Immature natural killer cell (primary cell): ENCODE results near the gene VPS51. TPM values are rescaled to one million over a fixed set of nuclear protein-coding genes. Genes with fewer than 3 reads are reported as not detected.
"Not testable (repeated sequence)": the region's sequence is repeated elsewhere in the genome, so short reads cannot be mapped to it uniquely, and the experiment has no call there.

Experiments used
- DNase-seq, 3 donors: peaks; one replicate each; pipeline ENCODE4 v3.0.0; 2022; ENCODE audit warnings: mixed read lengths in 1 of 3
- H3K27ac Mint-ChIP-seq, 6 donors: one replicate each; pipeline ENCODE4 v1.8.0; 2020; ENCODE audit warnings: mixed read lengths in 6 of 6, mild to moderate bottlenecking in 5 of 6, inconsistent platforms in 4 of 6, moderate library complexity in 3 of 6
- H3K27me3 Mint-ChIP-seq, 3 donors: one replicate each; pipeline ENCODE4 v1.8.0; 2020 to 2021; ENCODE audit warnings: low read depth in 3 of 3, mild to moderate bottlenecking in 3 of 3, mixed read lengths in 3 of 3, moderate library complexity in 3 of 3, inconsistent platforms in 1 of 3
- H3K36me3 Mint-ChIP-seq, 3 donors: one replicate each; pipeline ENCODE4 v1.8.0; 2020; ENCODE audit warnings: mixed read lengths in 3 of 3, inconsistent platforms in 2 of 3, mild to moderate bottlenecking in 2 of 3
- H3K4me1 Mint-ChIP-seq, 2 donors: one replicate each; pipeline ENCODE4 v1.8.0; 2020; ENCODE audit warnings: inconsistent platforms in 2 of 2, mild to moderate bottlenecking in 2 of 2, mixed read lengths in 2 of 2, moderate library complexity in 1 of 2
- H3K4me3 Mint-ChIP-seq, 5 donors: one replicate each; pipeline ENCODE4 v1.8.0; 2020; ENCODE audit warnings: mild to moderate bottlenecking in 5 of 5, mixed read lengths in 5 of 5, inconsistent platforms in 3 of 5, moderate library complexity in 3 of 5
- H3K9me3 Mint-ChIP-seq, 6 donors: one replicate each; pipeline ENCODE4 v1.8.0; 2020; ENCODE audit warnings: mild to moderate bottlenecking in 6 of 6, mixed read lengths in 6 of 6, inconsistent platforms in 4 of 6, moderate library complexity in 3 of 6
- polyA plus RNA-seq, 3 donors: library from polyadenylated mRNA; unstranded; fragments of 300-500 nt; fragmentation: Illumina TruSeq; gene quantifications; one replicate each; pipeline ENCODE4 v1.2.3, GENCODE V29; 2021

The VPS51 gene
- polyA plus RNA-seq, 3 donors from 2014 or later, result 70.3 to 102 (median 87.7) TPM

DNA sequence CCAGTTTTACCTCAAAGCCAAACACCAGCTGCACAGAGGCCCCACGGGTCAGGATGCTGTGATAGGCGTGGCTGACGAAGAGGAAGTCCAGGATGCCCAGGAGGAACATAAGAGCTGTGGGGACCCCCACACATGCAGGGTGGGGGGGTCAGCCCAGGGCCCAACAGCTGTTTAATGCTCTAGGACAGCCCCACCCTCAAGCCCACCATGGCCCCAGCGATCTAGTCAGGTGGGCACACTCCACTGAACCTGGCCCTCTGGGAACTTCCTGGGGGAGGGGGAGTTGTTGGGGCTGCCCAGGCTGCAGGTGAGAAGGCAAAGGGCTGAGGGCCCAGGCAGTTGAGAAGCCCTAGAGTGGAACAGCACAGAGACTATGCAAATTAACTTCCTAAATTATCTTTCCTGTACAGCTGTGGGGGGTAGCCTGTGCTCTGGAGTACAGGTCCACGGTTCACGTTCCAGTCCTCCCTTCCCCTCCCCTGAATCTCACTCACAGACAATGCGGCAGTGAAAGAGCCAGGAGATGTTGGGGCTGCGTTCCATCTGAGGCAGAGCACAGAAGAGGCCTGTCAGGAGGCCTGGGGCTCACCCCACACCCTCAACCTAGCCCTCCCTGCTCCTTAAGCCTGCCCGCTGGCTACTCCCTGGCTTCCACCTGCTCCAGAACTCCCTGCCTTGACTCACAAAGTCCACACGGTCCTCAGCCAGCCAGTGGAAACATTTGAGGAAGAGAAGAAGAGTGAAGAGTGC, 36.4 kb downstream of the VPS51 start:
- DNase-seq, result no peak
- H3K9me3 Mint-ChIP-seq, result no peaks in the 10 kb centered on the region

DNA sequence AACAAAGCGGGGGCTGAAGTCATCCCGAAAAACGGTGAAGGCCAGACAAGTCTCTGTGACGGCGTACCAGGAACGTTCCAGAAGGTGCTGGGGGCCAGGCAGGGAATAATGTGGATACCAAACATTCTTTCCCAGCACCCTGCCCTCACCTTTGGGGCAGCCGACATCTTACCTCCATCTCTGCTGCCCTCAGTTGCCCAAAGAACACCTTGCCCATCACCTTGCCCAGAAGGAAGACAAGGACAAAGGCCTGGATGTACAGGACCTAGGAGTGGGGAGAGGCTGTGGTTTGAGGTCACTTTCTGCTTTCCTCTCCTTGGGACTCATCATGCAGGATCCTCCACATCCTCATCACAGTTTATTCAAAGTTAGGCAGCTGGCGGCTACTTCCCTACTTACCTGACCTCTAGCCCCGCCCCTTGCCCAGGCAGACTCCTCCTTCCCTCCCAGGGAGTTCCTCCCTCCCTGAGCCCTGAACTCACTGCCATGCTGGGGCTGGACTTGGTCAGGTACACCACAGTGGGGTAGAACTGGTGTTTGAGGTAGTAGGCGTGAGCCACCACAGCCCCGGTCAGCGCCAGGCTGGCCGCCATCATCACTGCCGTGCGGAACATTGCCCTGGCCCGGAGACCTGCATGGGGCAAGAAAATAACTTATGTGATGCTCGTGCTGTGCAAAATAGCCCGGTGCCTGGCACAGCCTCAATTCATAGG, 37.1 kb downstream of the VPS51 start:
- H3K27me3 Mint-ChIP-seq, result peaks cover 13 to 15% (median 14%) of the 10 kb centered on the region in 3 donors
- H3K9me3 Mint-ChIP-seq, result no peaks in the 10 kb centered on the region
- DNase-seq, result peak in 2 of 3 donors; percentile 29 to 34
- peak overlapping the region; percentile 93 to 100 (median 98) for H3K4me3 Mint-ChIP-seq
- peaks cover 3 to 9% (median 4%) of the 10 kb centered on the region in 3 donors for H3K36me3 Mint-ChIP-seq
- H3K27ac Mint-ChIP-seq, result peak overlapping the region; percentile 99 to 100 (median 100)
- H3K4me1 Mint-ChIP-seq, result peaks cover 38 to 45% of the 10 kb centered on the region in 2 donors

More for the DNA sequence above, 36.4 kb downstream of the VPS51 start:
- H3K27ac Mint-ChIP-seq, result peak overlapping the region; percentile 60 to 100 (median 100)
- peak overlapping the region; percentile 93 to 100 (median 98) for H3K4me3 Mint-ChIP-seq
- peaks cover 38 to 42% of the 10 kb centered on the region in 2 donors for H3K4me1 Mint-ChIP-seq
- H3K36me3 Mint-ChIP-seq, result peaks cover 3 to 9% (median 4%) of the 10 kb centered on the region in 3 donors
- H3K27me3 Mint-ChIP-seq, result peaks cover 13 to 15% (median 14%) of the 10 kb centered on the region in 3 donors

DNA sequence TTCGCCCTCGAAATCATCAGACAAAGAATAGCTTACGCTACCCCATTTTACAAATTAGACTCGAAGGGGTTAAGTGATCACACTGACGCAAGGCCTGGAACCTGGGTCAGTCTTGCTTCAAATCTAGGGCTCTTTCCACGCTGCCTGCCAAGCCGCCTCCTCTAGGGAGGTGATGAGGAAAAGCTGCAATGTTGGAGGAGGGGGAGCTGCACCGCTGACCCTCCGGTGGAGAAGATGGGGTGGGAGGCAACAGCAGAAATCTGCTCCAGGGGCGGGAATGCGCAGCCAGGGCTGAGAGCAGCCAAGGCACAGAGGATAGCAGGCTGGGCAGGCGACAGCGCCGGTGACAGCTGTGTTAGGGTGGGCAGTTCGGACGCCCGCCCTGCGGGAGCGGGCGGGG, 37.7 kb downstream of the VPS51 start:
- H3K4me3 Mint-ChIP-seq, result peak overlapping the region; percentile 93 to 100 (median 98)
- peaks cover 13 to 15% (median 14%) of the 10 kb centered on the region in 3 donors for H3K27me3 Mint-ChIP-seq
- no peaks in the 10 kb centered on the region for H3K9me3 Mint-ChIP-seq
- H3K36me3 Mint-ChIP-seq, result peaks cover 3 to 5% (median 4%) of the 10 kb centered on the region in 3 donors
- DNase-seq, result peak in 1 of 3 donors; percentile 17
- H3K4me1 Mint-ChIP-seq, result peaks cover 38 to 45% of the 10 kb centered on the region in 2 donors
- H3K27ac Mint-ChIP-seq, result peak overlapping the region; percentile 99 to 100 (median 100)

DNA sequence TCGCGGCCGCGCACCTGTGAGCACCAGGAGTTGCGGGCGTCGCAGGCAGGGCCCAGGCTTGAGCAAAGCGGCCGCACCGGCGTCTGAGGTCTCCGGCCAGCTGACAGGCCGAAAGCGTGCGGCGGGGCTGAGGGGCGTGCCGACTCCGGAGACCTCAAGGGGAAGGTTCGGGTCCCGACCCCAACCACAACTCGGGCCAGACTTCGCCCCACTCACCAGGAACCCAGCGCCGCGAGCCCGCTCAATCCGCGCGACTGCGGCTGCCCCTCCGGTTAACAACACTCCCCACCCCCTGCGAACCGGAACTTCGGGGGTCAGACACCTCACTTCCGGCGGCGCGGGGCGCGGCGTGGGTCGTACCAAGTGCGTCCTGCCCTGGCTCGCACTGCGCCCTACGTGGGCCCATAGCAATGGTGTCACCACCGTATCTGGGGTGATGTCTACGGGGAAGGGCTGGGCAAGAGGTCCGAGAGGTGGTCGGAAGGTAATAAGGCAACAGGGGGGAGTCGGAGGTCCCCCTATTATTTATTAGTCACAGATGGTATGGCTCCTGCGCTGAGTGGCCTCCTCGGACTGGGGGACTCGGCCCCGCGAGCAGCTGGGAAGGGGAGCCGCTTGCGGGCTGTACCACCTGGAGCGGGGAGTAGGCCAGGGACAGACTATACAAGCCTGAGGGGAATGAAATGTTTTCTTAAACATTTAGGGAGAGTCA, 38.4 kb downstream of the VPS51 start, which contains the start of gene SYVN1:
Gene SYVN1, minus strand, starts transcription at position 280 of the 712 bp plus-strand sequence. CDS start 918 bp downstream, outside the sequence.
- Mint-ChIP-seq H3K9me3 (no peaks in the 10 kb centered on the region), H3K27me3 (peaks cover 13 to 15% (median 14%) of the 10 kb centered on the region in 3 donors), H3K27ac (peak within 1 kb of the TSS; percentile 99 to 100 (median 100)), H3K4me3 (peak within 1 kb of the TSS; percentile 93 to 100 (median 98)), H3K4me1 (peaks cover 38 to 45% of the 10 kb centered on the region in 2 donors), H3K36me3 (peaks cover 3 to 4% (median 4%) of the 10 kb centered on the region in 3 donors)
- peak; percentile 93 to 94 (median 93) for DNase-seq

DNA sequence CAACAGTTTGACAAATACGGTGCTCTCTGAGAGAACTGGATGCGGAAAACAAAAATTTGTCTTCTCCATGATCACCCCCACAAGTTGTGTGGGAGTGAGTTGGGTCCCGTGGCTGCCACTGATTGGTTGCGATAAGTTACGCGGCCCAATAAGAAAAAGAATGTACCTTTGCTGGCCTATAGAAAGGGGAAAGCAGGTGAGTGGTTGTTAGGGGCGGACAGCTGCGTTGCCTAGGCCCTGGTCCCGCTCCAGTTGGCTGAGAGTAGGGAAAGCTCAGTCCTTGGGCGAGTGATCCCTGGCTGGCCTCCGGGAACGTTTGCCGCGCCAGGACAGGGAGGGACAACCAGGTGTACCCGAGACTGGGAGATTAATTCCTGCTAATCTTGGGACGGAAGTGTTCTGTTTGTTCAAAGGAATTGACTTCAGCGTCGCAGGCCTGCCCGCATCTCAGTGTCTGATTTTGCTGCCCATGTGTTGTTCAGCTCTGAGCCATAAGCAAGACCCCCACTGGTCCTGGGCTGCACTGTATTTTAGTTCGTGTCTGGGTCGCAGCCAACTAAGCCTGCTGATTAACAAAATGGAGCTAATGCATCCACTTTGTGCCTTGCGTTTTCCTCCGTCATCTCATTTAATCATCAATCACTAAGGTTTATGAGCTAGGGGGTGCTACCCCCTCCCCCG, 39.1 kb downstream of the VPS51 start:
- Mint-ChIP-seq H3K4me3 (peak overlapping the region; percentile 93 to 100 (median 98)), H3K4me1 (peaks cover 38 to 45% of the 10 kb centered on the region in 2 donors), H3K36me3 (peaks cover 3 to 4% (median 4%) of the 10 kb centered on the region in 3 donors)

GRCh38 chr11:65135633-65136145, 39.7 kb downstream of the VPS51 start:
- no peak for DNase-seq
- H3K4me3 Mint-ChIP-seq, result peak overlapping the region; percentile 93 to 100 (median 98)
- H3K36me3 Mint-ChIP-seq, result peaks cover 3 to 4% (median 4%) of the 10 kb centered on the region in 3 donors
- H3K4me1 Mint-ChIP-seq, result peaks cover 38 to 45% of the 10 kb centered on the region in 2 donors
- H3K27me3 Mint-ChIP-seq, result peaks cover 13 to 16% (median 15%) of the 10 kb centered on the region in 3 donors
- H3K27ac Mint-ChIP-seq, result peak overlapping the region; percentile 99 to 100 (median 100)
- no peaks in the 10 kb centered on the region for H3K9me3 Mint-ChIP-seq

More for the DNA sequence above, 39.1 kb downstream of the VPS51 start:
- H3K27me3 Mint-ChIP-seq, result peaks cover 13 to 16% (median 15%) of the 10 kb centered on the region in 3 donors
- peak; percentile 90 to 91 (median 91) for DNase-seq
- H3K27ac Mint-ChIP-seq, result peak overlapping the region; percentile 99 to 100 (median 100)
- no peaks in the 10 kb centered on the region for H3K9me3 Mint-ChIP-seq

- Mint-ChIP-seq H3K27ac (peak overlapping the region in 5 of 6 donors; percentile 94 to 100 (median 100)), H3K4me3 (peak overlapping the region in 4 of 5 donors; percentile 70 to 99 (median 86)), H3K4me1 (peaks cover 38 to 42% of the 10 kb centered on the region in 2 donors), H3K36me3 (no peaks in the 10 kb centered on the region), H3K9me3 (no peaks in the 10 kb centered on the region), H3K27me3 (peaks cover 13 to 16% (median 15%) of the 10 kb centered on the region in 3 donors)
- DNase-seq, result no peak
Measured at GRCh38 chr11:65136515-65137096, 40.6 kb downstream of the VPS51 start.

GRCh38 chr11:65141896-65142494, 46.0 kb downstream of the VPS51 start:
- H3K4me3 Mint-ChIP-seq, result no peak overlapping the region
- no peaks in the 10 kb centered on the region for H3K36me3 Mint-ChIP-seq
- no peak for DNase-seq

DNA sequence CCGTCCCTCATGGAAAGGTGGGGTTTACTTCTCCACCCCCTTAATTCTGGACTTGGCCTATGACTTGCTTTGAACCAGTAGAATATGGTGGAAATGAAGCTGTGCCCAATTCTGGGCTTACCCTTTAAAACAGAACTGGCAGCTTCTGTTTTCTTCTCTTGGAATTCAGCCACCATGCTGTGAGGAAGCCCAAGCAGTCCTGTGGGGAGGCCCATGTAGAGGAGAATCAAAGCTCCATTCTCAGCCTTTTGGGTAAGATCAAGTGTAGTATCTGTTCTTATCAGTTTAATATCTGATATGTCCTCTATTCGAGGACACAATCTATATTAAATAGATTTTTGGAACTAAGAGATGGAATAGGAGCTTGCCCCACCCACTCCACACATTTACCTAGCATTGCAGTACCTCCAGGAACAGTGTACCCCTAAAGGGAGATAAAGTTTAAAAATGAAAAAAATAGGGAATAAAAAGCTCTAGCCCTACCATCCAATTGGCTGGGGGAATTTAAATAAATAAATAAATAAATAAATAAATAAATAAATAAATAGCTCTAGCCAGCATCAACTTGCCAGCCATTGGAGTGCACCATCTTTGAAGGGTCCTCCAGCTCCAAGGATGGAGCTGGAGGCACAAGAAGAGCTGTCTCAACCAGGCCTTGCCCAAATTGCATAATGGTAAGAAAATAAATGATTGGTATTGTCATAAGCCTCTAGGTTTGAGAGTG, 51.5 kb downstream of the VPS51 start:
- H3K27ac Mint-ChIP-seq, result no peak overlapping the region
- H3K27me3 Mint-ChIP-seq, result peaks cover 0 to 10% (median 3%) of the 10 kb centered on the region in 3 donors
- H3K36me3 Mint-ChIP-seq, result no peaks in the 10 kb centered on the region
- no peaks in the 10 kb centered on the region for H3K9me3 Mint-ChIP-seq
- no peaks in the 10 kb centered on the region for H3K4me1 Mint-ChIP-seq
- no peak overlapping the region for H3K4me3 Mint-ChIP-seq
- no peak for DNase-seq

More at GRCh38 chr11:65141896-65142494, 46.0 kb downstream of the VPS51 start:
- Mint-ChIP-seq H3K27me3 (peaks cover 0 to 10% (median 7%) of the 10 kb centered on the region in 3 donors), H3K27ac (no peak overlapping the region), H3K4me1 (peaks cover 0 to 4% of the 10 kb centered on the region in 2 donors), H3K9me3 (no peaks in the 10 kb centered on the region)

- no peak for DNase-seq
- H3K9me3 Mint-ChIP-seq, result no peaks in the 10 kb centered on the region
- H3K27me3 Mint-ChIP-seq, result peaks cover 0 to 8% (median 2%) of the 10 kb centered on the region in 3 donors
- H3K4me3 Mint-ChIP-seq, result no peak overlapping the region
- H3K4me1 Mint-ChIP-seq, result no peaks in the 10 kb centered on the region
- H3K36me3 Mint-ChIP-seq, result no peaks in the 10 kb centered on the region
- H3K27ac Mint-ChIP-seq, result no peak overlapping the region
Measured at GRCh38 chr11:65148657-65149056, 52.6 kb downstream of the VPS51 start.

DNA sequence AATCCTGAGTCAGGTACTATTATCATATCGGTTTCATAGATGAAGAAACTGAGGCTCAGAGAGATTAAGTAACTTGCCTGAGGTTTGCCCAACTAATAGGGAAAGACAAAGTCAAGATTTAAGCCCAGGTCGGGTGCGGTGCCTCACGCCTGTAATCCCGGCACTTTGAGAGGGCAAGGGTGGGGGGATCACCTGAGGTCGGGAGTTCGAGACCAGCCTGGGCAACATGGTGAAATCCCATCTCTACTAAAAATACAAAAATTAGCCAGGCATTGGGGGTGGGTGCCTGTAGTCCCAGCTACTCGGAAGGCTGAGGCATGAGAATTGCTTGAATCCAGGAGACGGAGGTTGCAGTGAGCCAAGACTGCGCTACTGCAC, 54.1 kb downstream of the VPS51 start:
- not testable (repeated sequence) for H3K27me3 Mint-ChIP-seq, H3K27ac Mint-ChIP-seq, H3K36me3 Mint-ChIP-seq, H3K4me3 Mint-ChIP-seq, H3K4me1 Mint-ChIP-seq, DNase-seq, H3K9me3 Mint-ChIP-seq
